HUES48 (cell line): ENCODE measurements around the gene JTB.

Experiments used
- H3K27ac ChIP-seq: one replicate; pipeline ENCODE4 v1.7.0; 2013; ENCODE audit warnings: low read depth, low read length, inconsistent platforms
- H3K27me3 ChIP-seq: 2 replicates; pipeline ENCODE4 v1.6.1; 2013; ENCODE audit warnings: mild to moderate bottlenecking, low read length; ENCODE audit not compliant: control insufficient read depth, insufficient read depth
- H3K36me3 ChIP-seq: 2 replicates; pipeline ENCODE4 v1.6.1; 2013; ENCODE audit warnings: low read length; ENCODE audit not compliant: control insufficient read depth, insufficient read depth
- H3K4me1 ChIP-seq: 2 replicates; pipeline ENCODE4 v1.6.1; 2013; ENCODE audit warnings: mild to moderate bottlenecking, low read length; ENCODE audit not compliant: control insufficient read depth, insufficient read depth
- H3K4me3 ChIP-seq: 2 replicates; pipeline ENCODE4 v1.5.1; 2013; ENCODE audit warnings: mild to moderate bottlenecking, low read depth, low read length
- H3K9ac ChIP-seq: 2 replicates; pipeline ENCODE4 v1.6.1; 2013; ENCODE audit warnings: mild to moderate bottlenecking, low read depth, low read length, moderate library complexity
- H3K9me3 ChIP-seq: 2 replicates; pipeline ENCODE4 v1.6.1; 2013; ENCODE audit warnings: low read length; ENCODE audit not compliant: control insufficient read depth, insufficient read depth

The JTB gene

DNA sequence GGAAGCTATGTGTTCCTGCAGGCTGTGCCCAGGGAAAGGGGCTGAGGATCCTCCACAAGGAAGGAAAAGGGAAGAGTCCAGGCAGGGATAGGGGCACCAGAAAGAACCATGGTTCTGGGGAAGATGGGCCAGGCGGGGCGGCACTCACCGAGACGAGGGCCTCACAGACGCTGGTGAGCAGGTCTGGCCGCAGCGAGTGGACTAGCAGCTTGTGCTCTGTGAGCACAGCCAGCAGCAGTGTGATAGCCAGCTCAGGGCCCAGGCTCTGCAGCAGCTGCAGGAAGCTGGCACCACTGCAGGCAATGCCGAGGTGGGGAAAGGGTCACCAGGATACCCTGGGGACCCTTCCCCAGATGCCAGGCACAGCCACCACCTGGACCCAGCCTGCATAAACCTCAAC lies 36.7 kb downstream of the JTB start:
- Histone ChIP-seq H3K9me3 (no peaks in the 10 kb centered on the region), H3K9ac (no peak overlapping the region), H3K27me3 (no peaks in the 10 kb centered on the region), H3K27ac (no peak overlapping the region), H3K36me3 (peaks cover 70% of the 10 kb centered on the region), H3K4me3 (no peak overlapping the region), H3K4me1 (0 out of 2 replicates have a peak, but pooled peaks cover 6% of the 10 kb centered on the region)

DNA sequence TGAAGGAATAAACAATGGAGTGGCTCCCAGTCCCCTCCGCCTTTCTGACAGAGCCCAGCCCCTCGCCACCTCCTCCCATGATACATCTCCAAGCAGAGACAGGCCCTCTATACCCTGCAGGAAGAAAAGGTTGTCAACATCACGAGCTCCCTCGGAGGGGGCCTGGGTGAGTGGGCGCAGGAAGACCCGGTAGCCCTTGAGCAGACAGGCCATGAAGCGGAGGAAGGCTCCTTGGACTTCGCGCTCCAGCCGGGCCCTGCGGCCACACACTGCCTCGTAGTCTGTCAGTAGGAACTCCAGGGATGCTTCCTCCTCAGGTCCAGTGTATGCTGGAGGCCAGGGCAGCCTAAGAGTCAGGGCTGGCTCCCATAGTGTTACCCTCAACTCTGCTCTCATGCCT lies 38.0 kb downstream of the JTB start:
- Histone ChIP-seq H3K27me3 (no peaks in the 10 kb centered on the region), H3K9me3 (no peaks in the 10 kb centered on the region), H3K4me3 (no peak overlapping the region), H3K27ac (no peak overlapping the region), H3K4me1 (no peaks in the 10 kb centered on the region), H3K36me3 (peaks cover 81% of the 10 kb centered on the region), H3K9ac (no peak overlapping the region)

DNA sequence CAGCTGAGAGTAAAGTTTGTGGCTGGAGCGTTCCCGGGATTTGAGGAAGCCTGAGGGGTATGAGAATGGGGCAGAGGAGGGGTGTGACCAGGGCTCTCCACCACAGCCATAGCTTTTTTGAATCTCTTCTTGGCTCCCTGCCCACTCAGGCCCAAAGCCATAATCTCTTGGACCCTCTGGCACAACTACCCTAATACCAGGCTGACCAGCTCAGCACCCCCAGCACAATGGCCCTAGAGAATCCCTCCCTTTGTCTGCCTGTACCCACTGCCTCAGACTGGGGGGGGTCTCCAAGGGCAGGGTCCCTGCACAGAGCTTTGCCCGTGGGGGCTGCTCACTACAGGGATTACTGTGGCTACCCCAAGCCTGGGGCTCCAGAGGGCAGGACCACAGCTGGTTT lies 38.5 kb downstream of the JTB start:
- Histone ChIP-seq H3K36me3 (peaks cover 84% of the 10 kb centered on the region), H3K9ac (no peak overlapping the region)

DNA sequence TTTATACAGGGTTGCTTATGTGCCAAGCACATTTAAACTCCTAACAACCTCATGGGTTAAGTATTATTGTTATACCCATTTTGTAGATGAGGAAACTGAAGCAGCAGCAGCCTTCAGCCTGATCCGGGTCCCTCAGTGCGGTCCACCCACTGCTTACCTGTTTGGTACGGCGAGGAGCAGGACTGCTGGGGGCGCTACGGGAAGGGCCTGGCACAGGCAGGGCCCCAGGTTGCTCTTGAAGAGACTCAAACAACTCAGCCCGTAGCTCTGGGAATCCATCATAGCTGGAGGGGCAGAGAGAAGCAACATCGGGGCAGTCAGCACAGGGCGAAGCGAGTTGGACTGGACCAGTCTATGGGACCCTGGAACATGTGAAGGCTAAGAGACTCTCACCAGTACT lies 40.1 kb downstream of the JTB start:
- H3K27me3 ChIP-seq = no peaks in the 10 kb centered on the region
- H3K4me1 ChIP-seq = no peaks in the 10 kb centered on the region
- H3K9me3 ChIP-seq = no peaks in the 10 kb centered on the region
- peaks cover 88% of the 10 kb centered on the region for H3K36me3 ChIP-seq
- no peak overlapping the region for H3K4me3 ChIP-seq
- no peak overlapping the region for H3K27ac ChIP-seq
- H3K9ac ChIP-seq = no peak overlapping the region

More for the DNA sequence above, 38.5 kb downstream of the JTB start:
- Histone ChIP-seq H3K27me3 (no peaks in the 10 kb centered on the region), H3K4me3 (no peak overlapping the region), H3K27ac (no peak overlapping the region), H3K9me3 (no peaks in the 10 kb centered on the region), H3K4me1 (no peaks in the 10 kb centered on the region)

DNA sequence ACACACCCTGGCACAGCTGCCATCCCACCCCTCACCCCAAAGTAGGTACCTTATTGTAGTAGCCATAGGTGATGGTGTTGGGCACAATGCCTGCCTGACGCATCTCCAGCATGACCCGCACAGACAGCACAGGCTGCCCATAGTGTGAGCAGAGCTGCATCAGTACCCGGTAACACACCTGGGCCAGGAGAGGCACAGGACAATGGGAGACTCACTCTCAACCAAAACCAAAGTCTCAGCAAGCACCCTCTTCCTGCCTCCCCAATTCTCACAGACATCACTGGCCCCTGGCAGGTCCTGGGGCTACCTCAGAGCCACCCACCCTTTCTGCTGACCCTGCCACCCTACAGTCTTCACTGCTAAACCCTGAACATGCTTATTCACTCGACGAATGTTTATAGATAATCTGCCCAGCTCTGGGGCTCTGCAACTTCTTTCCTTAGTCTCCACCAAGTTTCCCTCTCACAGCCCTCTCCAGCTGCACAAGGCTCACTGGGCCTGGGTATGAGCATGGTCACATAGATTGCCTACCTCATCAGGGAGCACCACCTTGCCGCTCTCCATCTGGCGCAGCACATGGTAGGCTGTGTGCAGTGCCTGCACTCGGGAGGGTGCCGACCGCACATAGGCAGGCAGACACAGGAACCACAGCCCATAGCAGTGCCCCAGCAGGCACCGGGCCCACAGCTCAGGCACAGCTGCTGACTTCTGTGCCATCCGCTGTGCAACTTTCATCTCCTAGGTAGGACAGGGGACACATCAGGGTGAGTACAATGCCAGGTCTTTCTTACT lies 41.3 kb downstream of the JTB start:
- Histone ChIP-seq H3K36me3 (peaks cover 86% of the 10 kb centered on the region), H3K9me3 (no peaks in the 10 kb centered on the region), H3K9ac (no peak overlapping the region), H3K4me1 (no peaks in the 10 kb centered on the region), H3K27ac (no peak overlapping the region), H3K27me3 (no peaks in the 10 kb centered on the region), H3K4me3 (no peak overlapping the region)

DNA sequence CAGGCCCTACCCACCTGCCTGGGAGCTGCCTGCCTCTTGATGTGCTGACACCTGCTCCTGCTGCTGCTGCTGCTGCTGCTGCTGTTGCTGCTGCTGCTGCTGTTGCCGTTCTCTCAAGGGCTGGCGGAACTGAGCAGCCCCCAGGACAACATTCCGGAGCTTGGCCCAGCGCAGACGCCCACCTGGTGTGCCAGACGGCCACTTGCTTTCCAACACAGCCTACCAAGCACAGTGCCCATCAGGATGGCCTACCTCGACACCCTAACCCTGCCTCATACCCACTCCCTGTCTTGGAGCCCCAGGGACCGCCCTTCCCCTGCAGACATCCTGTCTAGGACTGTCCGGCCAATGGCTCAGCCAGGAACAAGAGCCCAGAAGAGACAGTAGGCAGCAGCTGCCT lies 42.7 kb downstream of the JTB start:
- Histone ChIP-seq H3K36me3 (peaks cover 86% of the 10 kb centered on the region), H3K4me3 (no peak overlapping the region), H3K27ac (no peak overlapping the region), H3K27me3 (no peaks in the 10 kb centered on the region), H3K9ac (no peak overlapping the region), H3K9me3 (no peaks in the 10 kb centered on the region), H3K4me1 (no peaks in the 10 kb centered on the region)

DNA sequence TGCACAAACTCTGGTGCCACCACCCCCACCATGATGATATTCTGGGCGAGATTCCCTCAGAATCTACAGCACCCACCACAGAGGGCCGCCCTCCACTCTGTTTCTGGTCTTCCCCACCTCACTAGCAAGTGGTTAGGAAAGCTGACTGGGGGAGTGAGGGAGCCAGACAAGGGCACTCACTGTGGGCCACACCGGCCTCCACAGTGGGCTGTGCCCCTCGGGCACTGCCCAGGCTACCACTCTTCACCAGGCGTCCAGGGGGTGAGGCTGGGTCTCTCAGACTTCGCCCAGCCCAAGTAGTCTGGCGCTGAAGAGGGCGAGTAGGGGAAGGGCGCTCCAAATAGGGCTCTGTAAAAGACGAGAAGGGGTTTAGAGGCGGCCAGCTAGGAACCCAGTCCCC lies 43.5 kb downstream of the JTB start:
- Histone ChIP-seq H3K9me3 (no peaks in the 10 kb centered on the region), H3K4me1 (no peaks in the 10 kb centered on the region), H3K9ac (no peak overlapping the region), H3K27ac (no peak overlapping the region), H3K4me3 (no peak overlapping the region), H3K36me3 (peaks cover 85% of the 10 kb centered on the region), H3K27me3 (no peaks in the 10 kb centered on the region)

DNA sequence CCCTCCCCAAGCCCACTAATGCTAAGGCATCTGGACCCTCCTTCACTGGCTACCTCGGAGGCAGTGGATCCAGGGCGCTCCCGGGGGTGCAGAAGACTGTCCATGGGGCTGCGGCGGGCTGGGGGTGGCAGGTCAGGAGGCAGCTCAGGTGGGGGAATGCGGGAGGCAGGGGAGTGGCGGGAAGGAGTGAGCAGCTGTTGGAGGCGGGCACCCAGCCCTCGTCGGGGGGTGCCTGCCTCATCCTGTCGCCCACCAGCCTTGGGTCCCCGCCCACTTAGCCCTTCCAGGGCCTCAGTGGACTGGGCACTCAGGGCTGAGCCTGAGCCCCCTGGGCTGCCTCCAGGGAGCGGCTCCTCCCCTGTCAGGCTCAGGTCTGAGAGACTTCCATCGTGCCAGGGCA lies 44.0 kb downstream of the JTB start:
- H3K27ac ChIP-seq = no peak overlapping the region
- no peak overlapping the region for H3K4me3 ChIP-seq
- no peaks in the 10 kb centered on the region for H3K9me3 ChIP-seq
- H3K4me1 ChIP-seq = no peaks in the 10 kb centered on the region
- H3K27me3 ChIP-seq = no peaks in the 10 kb centered on the region
- no peak overlapping the region for H3K9ac ChIP-seq
- peaks cover 81% of the 10 kb centered on the region for H3K36me3 ChIP-seq

DNA sequence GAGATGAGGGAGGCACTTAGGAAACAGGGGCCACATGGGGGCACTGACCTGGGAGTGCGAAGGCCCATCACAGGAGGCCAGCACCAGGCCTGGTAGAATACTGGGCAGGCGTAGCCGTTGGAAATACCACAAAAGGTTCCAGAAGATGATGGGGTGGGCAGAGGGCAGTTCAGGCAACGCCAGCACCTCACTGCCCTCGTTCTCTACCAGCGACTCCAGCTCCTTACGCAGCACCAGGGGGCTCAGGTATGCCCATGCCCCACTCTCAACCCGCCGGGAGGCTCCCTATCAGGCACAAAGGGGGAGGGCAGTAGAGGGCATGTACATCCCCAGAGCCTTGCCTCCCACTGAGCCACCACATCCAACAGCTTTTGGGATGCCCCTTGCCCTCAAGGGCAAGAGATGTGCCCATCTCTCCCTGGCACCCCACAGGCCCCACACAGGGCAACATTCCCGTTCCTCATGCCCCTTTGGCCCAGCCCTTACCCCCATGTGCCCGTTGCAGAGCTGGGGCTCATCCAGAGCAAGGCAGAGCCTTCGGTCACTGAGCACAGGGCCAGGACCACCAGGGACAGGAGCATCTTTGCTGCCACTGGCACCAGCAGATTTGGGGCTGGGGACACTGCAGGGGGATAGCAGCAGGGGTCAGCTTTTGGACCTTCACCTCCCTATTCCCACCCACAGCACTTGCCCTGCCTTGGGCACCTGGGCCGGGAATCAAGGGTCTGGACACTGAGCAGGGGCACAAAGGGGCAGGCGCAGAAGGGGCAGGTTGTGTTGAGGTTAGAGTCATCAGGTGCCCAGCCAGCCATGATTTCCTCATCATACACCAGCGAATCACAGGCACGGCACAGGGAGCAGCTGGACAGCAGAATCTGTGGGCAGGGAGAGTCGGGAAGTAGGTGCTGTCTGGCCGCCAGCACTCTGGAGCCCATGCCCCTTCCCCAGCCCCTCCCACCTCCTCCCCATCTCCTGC lies 45.0 kb downstream of the JTB start:
- peaks cover 76% of the 10 kb centered on the region for H3K36me3 ChIP-seq
- H3K9ac ChIP-seq = no peak overlapping the region
- H3K27me3 ChIP-seq = no peaks in the 10 kb centered on the region

DNA sequence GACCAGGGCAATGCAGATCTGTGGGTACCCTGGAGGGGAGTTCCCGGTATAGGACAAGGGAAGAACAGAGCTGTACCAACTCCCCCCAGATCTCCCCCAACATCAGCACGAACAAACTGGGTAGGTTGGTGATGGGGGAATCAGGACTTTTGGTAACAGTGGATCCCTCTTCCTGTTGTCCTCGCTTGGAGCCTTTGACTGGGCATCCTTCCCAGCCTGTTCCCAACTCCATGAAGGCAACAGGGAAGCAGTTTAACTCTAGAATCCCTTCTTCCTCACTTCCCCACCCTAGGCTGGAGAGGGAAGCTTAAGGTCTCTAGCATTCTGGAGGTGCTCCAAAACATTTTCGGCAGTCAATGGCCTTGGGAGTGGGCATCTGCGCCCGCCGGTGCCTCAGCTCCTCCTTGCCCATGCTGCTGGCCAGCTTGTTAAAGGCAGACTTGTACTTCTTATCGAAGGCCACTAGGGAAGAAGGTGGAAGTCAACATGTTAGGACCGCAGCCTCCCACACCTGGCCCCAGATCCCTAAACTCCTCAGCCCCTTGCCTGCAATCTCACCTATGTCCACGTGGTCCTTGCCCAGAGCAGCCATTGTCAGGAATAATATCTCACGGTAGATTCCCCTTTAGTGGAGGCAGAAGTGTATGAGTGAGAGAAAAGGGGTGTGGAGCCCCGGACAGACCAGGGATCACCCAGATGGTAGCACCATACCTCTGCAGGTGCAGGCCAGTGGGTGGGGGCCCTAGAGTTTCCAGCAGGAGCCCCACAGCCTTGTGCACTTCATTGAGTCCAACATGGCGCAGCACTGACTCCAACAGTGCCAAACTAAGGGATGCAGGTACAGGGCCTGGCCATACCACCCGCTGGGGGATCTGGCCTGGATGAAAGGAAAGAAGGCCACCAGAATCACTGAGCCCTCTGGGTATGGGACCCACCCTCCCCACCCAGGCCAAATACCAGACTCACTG lies 47.2 kb downstream of the JTB start:
- peaks cover 56% of the 10 kb centered on the region for H3K36me3 ChIP-seq
- no peak overlapping the region for H3K9ac ChIP-seq
- no peak overlapping the region for H3K27ac ChIP-seq
- no peak overlapping the region for H3K4me3 ChIP-seq
- H3K9me3 ChIP-seq = no peaks in the 10 kb centered on the region
- no peaks in the 10 kb centered on the region for H3K4me1 ChIP-seq
- H3K27me3 ChIP-seq = no peaks in the 10 kb centered on the region

More for the DNA sequence above, 45.0 kb downstream of the JTB start:
- Histone ChIP-seq H3K4me1 (no peaks in the 10 kb centered on the region), H3K9me3 (no peaks in the 10 kb centered on the region), H3K27ac (no peak overlapping the region), H3K4me3 (no peak overlapping the region)
